HPDE6-E6E7 (cell line): ENCODE data around the gene C11orf71.

ENCODE experiments used
- DNase-seq: peaks from one replicate; pipeline ENCODE4 v3.0.0; 2011; ENCODE audit warnings: missing footprints; ENCODE audit errors: extremely low spot score

The C11orf71 gene

GRCh38 chr11:114400216-114400914, at the start of gene C11orf71, which contains the start of gene RBM7:
C11orf71 (minus strand) TSS chr11:114400511; CDS start chr11:114400331, 180 bp downstream.
RBM7 (plus strand) TSS chr11:114400666; CDS start chr11:114400672, 6 bp downstream.
- peak; percentile 95 for DNase-seq

GRCh38 chr11:114449845-114450244, 49.5 kb upstream of the C11orf71 start:
- DNase-seq: no peak

DNA sequence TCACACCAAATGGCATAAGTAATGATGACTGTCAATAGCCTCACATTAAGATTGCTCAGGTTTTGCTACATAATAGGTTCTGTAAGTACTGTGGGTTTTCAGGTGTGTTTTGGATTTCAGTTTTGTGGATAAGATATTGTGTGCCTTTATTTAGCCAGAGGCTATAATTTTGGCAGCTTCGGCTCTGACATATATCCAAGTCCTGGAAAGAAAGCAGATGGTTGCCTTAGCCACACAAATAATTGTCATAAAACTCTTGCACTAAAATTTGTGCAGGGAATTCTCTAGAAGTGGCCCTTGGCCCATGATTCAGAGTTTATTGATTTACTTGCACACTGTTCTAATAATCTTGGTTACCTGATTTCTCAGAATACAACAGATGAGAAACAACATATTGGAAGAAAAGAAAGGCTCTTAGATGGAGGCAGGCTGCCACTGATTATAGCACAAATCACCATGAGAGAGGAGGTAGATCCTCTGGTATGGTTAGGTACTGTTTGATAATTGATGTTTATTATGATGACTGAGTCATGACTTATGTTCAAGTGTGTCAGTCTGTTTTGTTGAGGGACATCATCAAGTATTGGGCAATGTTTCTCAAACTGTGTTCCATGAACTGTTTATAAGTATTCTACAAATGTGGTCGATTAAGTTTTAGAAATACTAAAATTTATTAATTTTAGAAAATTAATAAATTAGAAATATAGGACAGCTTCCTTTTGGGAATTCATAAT, 48.6 kb upstream of the C11orf71 start:
- no peak for DNase-seq

GRCh38 chr11:114447892-114448291, 47.6 kb upstream of the C11orf71 start:
- DNase-seq: no peak

- DNase-seq: no peak
These were observed 47.1 kb upstream of the C11orf71 start for GRCh38 chr11:114447444-114447843.

GRCh38 chr11:114442536-114442935, 42.2 kb upstream of the C11orf71 start:
- DNase-seq: no peak

- no peak for DNase-seq
These were observed 41.6 kb upstream of the C11orf71 start for GRCh38 chr11:114441921-114442320.

- no peak for DNase-seq
These were observed 40.9 kb upstream of the C11orf71 start for GRCh38 chr11:114440971-114441763.

DNA sequence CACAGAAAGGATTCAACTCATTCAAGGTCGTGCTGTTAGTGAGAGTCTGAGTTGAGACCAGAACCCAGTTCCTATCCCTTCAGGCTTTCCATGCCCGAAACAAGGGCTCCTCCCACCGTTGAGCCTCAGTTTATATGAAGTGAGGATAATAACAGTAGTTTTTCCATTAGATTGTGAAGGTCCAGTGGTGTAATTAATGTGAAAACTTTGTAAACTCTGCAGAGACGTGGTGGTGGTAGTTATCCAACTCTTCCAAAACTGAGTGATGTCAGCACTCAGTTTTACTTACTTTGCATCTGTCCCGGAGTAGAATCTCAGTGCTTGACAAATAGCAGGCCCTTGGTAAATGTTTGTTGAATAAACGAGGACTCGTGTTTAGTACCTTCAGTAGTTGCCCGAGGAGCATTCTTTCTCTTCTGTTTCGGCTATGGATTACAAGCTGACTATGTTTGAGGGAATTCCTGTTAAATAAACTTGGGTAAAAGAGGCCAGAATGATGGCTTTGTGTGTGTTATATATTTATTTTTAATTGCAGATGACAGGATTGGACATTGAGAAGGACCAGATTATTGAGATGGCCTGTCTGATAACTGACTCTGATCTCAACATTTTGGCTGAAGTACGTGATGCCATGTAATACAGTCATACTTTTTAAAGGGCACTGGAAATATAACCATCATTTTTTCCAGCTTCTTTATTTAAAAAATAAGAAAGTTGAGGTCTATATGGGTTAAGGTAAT, 40.0 kb upstream of the C11orf71 start:
- no peak for DNase-seq

DNA sequence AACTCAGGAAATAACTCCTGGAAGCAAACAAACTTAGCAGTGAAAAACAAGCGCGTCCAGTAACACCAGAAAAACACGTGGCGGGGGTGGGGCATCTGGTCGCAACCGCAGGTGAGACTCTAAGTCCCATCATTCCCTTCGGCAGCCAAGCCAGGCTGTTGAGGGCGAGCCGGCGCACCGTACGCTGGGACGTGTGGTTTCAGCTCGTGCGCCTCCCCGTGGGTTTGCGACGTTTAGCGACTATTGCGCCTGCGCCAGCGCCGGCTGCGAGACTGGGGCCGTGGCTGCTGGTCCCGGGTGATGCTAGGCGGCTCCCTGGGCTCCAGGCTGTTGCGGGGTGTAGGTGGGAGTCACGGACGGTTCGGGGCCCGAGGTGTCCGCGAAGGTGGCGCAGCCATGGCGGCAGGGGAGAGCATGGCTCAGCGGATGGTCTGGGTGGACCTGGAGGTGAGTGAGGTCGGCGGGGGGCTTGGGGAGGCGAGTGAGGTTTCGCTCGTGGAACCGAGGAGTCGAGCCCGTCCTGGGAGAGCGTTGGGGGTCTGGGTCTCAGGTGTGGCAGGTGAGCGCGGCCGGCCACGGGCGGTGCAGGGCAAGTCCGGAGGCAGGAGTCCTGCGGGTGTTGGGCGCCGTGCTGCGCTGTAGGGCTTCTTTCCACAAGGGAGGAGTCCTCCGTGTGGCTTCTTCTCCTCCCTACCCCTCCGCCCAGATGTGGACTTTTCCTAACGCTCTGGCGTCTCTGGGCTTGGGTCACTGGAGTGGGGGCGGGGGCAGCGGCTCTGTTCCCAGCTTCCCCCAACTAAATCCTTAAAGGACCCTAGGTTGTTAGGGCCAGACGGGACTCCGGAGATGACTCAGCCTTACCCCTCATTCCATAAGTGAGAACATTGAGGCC, 39.2 kb upstream of the C11orf71 start, which contains the start of gene REXO2:
Gene REXO2, plus strand, starts transcription at position 239 of the 892 bp plus-strand sequence. Its CDS starts 62 bp downstream, at position 301.
- DNase-seq: peak; percentile 97

- no peak for DNase-seq
These were observed 38.0 kb upstream of the C11orf71 start for GRCh38 chr11:114438303-114438702.

DNA sequence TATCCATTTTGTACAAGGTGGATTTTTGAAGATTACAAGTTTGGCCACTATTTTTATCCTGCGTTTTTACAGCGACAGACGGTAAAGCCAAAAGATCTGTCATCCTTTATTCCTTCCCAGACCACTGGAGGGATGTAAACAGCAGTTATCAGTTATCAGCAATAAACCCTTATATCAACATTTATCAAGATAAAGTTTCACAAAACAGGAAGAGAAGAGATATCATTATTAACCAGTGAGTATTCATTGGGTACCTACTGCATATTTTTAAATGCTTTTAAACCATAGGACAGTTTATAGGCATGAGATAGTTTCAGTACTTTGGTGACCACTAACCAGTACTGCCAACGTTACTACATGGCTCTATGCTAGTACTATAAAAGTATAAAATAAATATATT, 33.1 kb upstream of the C11orf71 start:
- no peak for DNase-seq

GRCh38 chr11:114432893-114433292, 32.6 kb upstream of the C11orf71 start:
- DNase-seq: no peak

DNA sequence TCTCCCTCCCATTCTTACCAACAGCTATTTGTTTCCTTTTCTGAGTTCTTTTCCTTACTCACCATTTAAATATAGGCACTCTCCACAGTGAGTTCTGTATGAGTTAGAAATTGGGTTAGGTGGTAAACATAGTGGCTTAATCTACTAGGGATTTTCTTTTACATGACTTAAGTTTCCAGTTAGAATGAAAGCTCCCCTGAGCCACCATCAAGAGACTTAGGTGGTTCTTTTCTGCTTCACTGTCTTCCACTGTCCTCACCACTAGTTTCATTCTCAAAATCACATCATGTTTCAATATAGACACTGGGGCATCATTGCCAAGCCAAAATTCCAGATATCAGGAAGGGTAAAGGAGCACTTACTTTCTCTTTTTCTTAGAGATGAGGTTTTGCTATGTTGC, 30.0 kb upstream of the C11orf71 start:
- DNase-seq: no peak

DNA sequence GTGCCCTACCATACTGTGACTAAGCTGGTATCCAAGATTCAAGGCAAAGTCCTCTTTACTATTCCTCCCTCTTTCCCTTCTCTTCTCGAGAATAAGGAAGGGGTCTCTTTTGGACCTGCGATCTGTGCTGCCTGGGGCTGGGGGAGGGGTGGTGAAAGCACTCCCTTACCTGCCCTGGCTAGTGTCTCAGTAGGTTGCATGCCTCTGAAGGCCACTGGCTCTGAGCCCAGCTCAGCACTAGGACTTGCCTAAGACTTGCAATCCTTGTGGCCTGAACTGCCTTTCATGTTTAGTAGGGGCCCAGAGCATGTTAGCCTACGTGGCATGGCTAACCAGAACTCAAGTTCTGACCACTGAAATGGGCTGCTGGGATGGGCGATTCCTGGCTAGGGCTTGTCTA, 26.0 kb upstream of the C11orf71 start:
- no peak for DNase-seq

- DNase-seq: peak; percentile 36
These were observed 16.2 kb upstream of the C11orf71 start for GRCh38 chr11:114416441-114416961.

DNA sequence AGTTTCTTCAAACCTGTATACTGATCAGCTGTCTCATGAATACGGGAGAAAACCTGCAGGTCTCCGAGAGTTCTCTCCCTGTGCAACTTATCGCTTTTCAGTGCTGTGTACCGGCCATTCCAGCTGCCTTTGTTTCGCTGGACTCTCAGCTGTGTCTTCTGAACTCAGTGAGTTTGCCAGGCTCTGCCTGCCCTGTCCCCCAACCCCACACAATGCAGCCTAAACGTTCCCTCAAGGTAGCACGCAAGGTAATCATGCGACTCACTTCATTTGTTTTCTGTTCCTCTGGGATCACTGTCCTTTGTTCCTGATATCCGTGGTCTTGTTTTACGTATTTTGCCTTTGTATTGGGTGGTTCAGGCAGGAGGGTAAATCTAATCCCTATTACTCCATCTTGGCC, 13.6 kb upstream of the C11orf71 start:
- DNase-seq: no peak

GRCh38 chr11:114412946-114413345, 12.6 kb upstream of the C11orf71 start:
- DNase-seq: no peak

- no peak for DNase-seq
These were observed 1.0 kb upstream of the C11orf71 start for GRCh38 chr11:114401311-114401710.

DNA sequence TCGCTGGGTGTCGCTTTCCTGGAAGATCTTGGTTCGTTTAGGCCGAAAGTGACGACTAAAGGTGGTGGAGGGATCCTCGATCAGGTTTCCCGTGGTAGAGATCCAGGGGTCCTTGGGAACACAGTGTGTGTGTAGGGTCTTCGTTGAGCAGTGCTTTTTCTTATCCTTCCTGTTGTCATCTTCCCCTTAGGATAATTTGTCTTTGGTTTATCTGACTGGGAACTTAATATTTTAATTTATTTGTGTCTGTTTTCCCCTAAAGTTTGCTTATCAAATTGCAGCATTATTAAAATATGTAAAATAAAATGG, 558 bp upstream of the C11orf71 start:
- no peak for DNase-seq
